DND-41 (cell line): ENCODE data around the gene CHRNA9.

Experiments used
- ATAC-seq: fragments of 200-7000 bp; cut with Tn5 transposase; 3 replicates; pipeline ENCODE4 v1.9.1; 2021; ENCODE audit warnings: low read depth; ENCODE audit not compliant: insufficient read depth
- DNase-seq: peaks from one replicate; pipeline ENCODE4 v3.0.0-alpha.2; 2020
- H2AFZ ChIP-seq: 2 replicates; pipeline ENCODE4 v1.6.0; 2012; ENCODE audit warnings: low read depth, low read length
- H3K27ac ChIP-seq: 2 replicates; pipeline ENCODE4 v1.5.1; 2012; ENCODE audit warnings: low read length, inconsistent platforms
- H3K27me3 ChIP-seq: fragments of 200-600 bp; sonication (generic); 2 replicates; pipeline ENCODE4 v1.6.0; 2012; ENCODE audit warnings: low read length, mild to moderate bottlenecking, inconsistent platforms; ENCODE audit not compliant: insufficient read depth, poor library complexity
- H3K36me3 ChIP-seq: 2 replicates; pipeline ENCODE4 v1.5.1; 2012; ENCODE audit warnings: low read length, inconsistent platforms; ENCODE audit not compliant: insufficient read depth
- H3K4me1 ChIP-seq: 2 replicates; pipeline ENCODE4 v1.5.1; 2012; ENCODE audit warnings: mild to moderate bottlenecking, low read length; ENCODE audit not compliant: insufficient read depth
- H3K4me2 ChIP-seq: 2 replicates; pipeline ENCODE4 v1.6.0; 2012; ENCODE audit warnings: mild to moderate bottlenecking, moderate library complexity, low read length, inconsistent platforms; ENCODE audit not compliant: insufficient read depth
- H3K4me3 ChIP-seq, 2 experiments: fragments of 200-600 bp in 1 of 2; shearing (Covaris generic) in 1 of 2; 2 replicates each; pipeline ENCODE4 v1.5.1; 2012 to 2016; ENCODE audit warnings: inconsistent platforms in 2 of 2, low read length in 2 of 2, mild to moderate bottlenecking in 2 of 2, low read depth in 1 of 2, moderate library complexity in 1 of 2
- H3K79me2 ChIP-seq: 2 replicates; pipeline ENCODE4 v1.6.0; 2012; ENCODE audit warnings: low read length, inconsistent platforms; ENCODE audit not compliant: insufficient read depth
- H3K9ac ChIP-seq: 2 replicates; pipeline ENCODE4 v1.6.0; 2012; ENCODE audit warnings: low read depth, mild to moderate bottlenecking, inconsistent platforms, low read length, moderate library complexity
- H3K9me3 ChIP-seq: 2 replicates; pipeline ENCODE4 v1.5.1; 2012; ENCODE audit warnings: low read length, moderate library complexity, mild to moderate bottlenecking, inconsistent platforms; ENCODE audit not compliant: insufficient read depth, severe bottlenecking
- H4K20me1 ChIP-seq: 2 replicates; pipeline ENCODE4 v1.6.0; 2012; ENCODE audit warnings: low read length; ENCODE audit not compliant: insufficient read depth
- CTCF ChIP-seq: IDR thresholded peaks from 2 replicates; pipeline ENCODE4 v1.5.1; 2012; ENCODE audit warnings: borderline replicate concordance, low read length, moderate library complexity, mild to moderate bottlenecking; ENCODE audit not compliant: poor library complexity, severe bottlenecking; ENCODE audit errors: extremely low read depth
- EZH2 ChIP-seq: IDR thresholded peaks from 3 replicates; pipeline ENCODE4 v1.6.1; 2012; ENCODE audit warnings: borderline replicate concordance, low read depth, mild to moderate bottlenecking, moderate library complexity, low read length, inconsistent platforms; ENCODE audit not compliant: severe bottlenecking

Gene CHRNA9

DNA sequence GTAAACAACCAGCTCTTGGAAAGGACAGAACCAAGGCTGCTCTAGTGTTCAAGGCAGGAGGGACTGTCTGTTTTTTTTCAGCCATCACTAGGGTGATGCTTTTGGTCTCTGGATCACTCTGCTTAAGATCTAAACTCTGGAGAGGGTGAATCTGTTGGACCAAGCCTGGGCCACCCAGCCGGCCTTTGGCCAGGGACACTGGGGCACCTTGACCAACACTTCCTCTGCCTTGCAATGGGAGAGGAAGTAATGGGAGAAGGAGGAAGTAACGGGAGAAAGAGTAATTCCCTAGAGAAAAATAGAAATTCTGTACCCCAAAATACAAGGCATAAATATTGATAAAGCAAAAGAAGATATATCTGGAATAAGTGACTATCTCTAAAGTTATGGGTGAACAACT lies 12.9 kb downstream of the CHRNA9 start:
- no peak overlapping the region for H3K9ac ChIP-seq
- H3K27me3 ChIP-seq: peaks cover 2% of the 10 kb centered on the region
- no peaks in the 10 kb centered on the region for H4K20me1 ChIP-seq
- H3K79me2 ChIP-seq: no peaks in the 10 kb centered on the region
- no peak overlapping the region for H3K4me3 ChIP-seq
- DNase-seq (no peak), ATAC-seq (no peak)
- peaks cover 3% of the 10 kb centered on the region; the same call in 1 of the 2 replicates for H3K4me1 ChIP-seq
- no peak for TF ChIP-seq EZH2
- no peaks in the 10 kb centered on the region for H3K36me3 ChIP-seq
- H3K4me2 ChIP-seq: no peak overlapping the region
- no peak overlapping the region for H3K27ac ChIP-seq
- H3K9me3 ChIP-seq: no peaks in the 10 kb centered on the region
- H2AFZ ChIP-seq: no peak overlapping the region

- peak; percentile 85 for ATAC-seq
- no peaks in the 10 kb centered on the region for H3K79me2 ChIP-seq
- H3K4me2 ChIP-seq: no peak overlapping the region
- no peaks in the 10 kb centered on the region for H4K20me1 ChIP-seq
- H3K27me3 ChIP-seq: peaks cover 2% of the 10 kb centered on the region
- no peak overlapping the region for H3K27ac ChIP-seq
- H3K9ac ChIP-seq: no peak overlapping the region
- peaks cover 3% of the 10 kb centered on the region; the same call in 1 of the 2 replicates for H3K4me1 ChIP-seq
- TF ChIP-seq EZH2 (no peak), CTCF (no peak)
- H2AFZ ChIP-seq: peak overlapping the region; percentile 20; the same call in 1 of the 2 replicates
- H3K9me3 ChIP-seq: no peaks in the 10 kb centered on the region
- H3K36me3 ChIP-seq: no peaks in the 10 kb centered on the region
- no peak overlapping the region for H3K4me3 ChIP-seq
- peak; percentile 60 for DNase-seq
These were observed 14.5 kb downstream of the CHRNA9 start for GRCh38 chr4:40349561-40350198.

DNA sequence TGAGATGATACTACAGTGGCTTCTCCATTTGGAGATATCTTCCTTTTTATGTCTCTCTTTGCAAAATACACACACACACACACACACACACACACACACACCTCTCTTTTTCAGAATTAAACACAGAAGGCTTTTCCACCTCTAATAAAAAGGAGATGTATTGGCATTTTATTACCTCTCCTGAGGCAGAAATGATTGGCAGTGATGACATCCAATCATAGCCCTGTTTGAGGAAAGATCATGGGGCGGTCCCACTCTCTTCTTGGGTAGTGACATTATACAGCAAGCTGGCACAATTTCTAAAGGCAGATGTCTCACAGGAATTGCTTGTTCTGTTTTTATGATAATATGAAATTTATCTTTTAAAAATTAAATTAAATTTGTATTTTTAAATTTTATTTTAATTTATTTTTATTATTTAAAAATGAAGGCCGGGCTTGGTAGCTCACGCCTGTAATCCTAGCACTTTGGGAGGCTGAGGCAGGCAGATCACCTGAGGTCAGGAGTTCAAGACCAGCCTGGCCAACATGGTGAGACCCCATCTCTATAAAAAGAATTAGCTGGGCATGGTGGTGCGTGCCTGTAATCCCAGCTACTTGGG lies 15.6 kb downstream of the CHRNA9 start:
- Histone ChIP-seq H2AFZ (no peak overlapping the region), H3K36me3 (no peaks in the 10 kb centered on the region), H3K4me3 (no peak overlapping the region), H3K4me2 (no peak overlapping the region), H3K79me2 (no peaks in the 10 kb centered on the region), H3K9ac (no peak overlapping the region), H4K20me1 (no peaks in the 10 kb centered on the region), H3K27ac (no peak overlapping the region), H3K9me3 (no peaks in the 10 kb centered on the region), H3K27me3 (peaks cover 2% of the 10 kb centered on the region), H3K4me1 (peaks cover 3% of the 10 kb centered on the region; the same call in 1 of the 2 replicates)
- ATAC-seq: no peak
- DNase-seq: peak; percentile 16
- TF ChIP-seq CTCF (no peak), EZH2 (no peak)

DNA sequence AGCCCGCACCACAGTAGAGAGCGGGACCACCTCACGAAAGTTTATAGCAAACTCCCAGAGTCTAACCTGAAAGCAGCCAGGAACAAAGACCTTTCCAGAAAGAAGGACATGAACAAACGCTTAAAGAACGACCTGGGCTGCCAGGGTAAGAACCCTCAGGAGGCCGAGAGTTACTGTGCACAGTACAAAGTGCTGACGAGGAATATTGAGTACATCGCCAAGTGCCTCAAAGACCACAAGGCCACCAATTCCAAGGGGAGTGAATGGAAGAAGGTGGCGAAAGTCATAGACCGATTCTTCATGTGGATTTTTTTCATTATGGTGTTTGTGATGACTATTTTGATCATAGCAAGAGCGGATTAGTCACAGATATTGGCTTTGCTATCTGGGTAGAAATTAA lies 19.0 kb downstream of the CHRNA9 start:
- no peaks in the 10 kb centered on the region for H4K20me1 ChIP-seq
- no peaks in the 10 kb centered on the region for H3K36me3 ChIP-seq
- ATAC-seq (no peak), DNase-seq (no peak)
- peaks cover 3% of the 10 kb centered on the region; the same call in 1 of the 2 replicates for H3K4me1 ChIP-seq
- H3K4me3 ChIP-seq: no peak overlapping the region
- no peak overlapping the region for H3K27ac ChIP-seq
- H3K9ac ChIP-seq: no peak overlapping the region
- H2AFZ ChIP-seq: no peak overlapping the region
- no peaks in the 10 kb centered on the region for H3K27me3 ChIP-seq
- no peaks in the 10 kb centered on the region for H3K79me2 ChIP-seq
- H3K4me2 ChIP-seq: no peak overlapping the region
- TF ChIP-seq CTCF (no peak), EZH2 (no peak)
- H3K9me3 ChIP-seq: no peaks in the 10 kb centered on the region
